Glomerular visceral epithelial cell (primary cell): ENCODE measurements around the gene QKI.
"Not testable (repeated sequence)": the region's sequence is repeated elsewhere in the genome, so short reads cannot be mapped to it uniquely, and the experiment has no call there.

Experiments used
- DNase-seq: peaks from one replicate; pipeline ENCODE4 v3.0.0-alpha.2; 2016; ENCODE audit errors: extremely low spot score

The QKI gene

DNA sequence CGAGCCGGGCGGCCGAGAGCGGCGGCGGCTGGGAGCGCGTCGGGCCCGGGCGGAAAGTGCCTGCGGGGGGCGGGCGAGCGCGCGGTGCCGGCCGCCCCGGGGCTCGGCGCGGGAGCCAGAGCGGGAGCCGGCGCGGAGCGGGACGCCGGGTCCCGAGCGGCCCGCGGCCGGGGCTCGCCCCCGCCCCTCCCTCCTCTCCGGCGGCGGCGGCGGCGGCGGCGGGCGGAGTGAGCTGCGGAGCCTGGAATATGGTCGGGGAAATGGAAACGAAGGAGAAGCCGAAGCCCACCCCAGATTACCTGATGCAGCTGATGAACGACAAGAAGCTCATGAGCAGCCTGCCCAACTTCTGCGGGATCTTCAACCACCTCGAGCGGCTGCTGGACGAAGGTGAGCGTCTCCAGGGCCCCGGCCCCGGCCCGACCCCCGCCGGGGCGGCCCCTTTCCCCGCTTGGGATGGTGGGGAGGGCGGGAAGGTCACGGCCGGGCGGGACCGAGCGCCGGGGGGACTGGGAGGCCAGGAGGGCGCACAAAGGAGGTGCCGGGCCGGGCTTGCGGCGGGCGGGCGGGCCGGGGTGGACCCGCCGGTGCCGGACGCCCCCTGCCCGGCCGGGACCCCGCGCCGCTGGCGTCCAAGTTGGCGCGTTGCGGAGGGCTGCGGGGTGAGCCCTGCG is 565 bp downstream of the QKI start:
- no peak for DNase-seq

DNA sequence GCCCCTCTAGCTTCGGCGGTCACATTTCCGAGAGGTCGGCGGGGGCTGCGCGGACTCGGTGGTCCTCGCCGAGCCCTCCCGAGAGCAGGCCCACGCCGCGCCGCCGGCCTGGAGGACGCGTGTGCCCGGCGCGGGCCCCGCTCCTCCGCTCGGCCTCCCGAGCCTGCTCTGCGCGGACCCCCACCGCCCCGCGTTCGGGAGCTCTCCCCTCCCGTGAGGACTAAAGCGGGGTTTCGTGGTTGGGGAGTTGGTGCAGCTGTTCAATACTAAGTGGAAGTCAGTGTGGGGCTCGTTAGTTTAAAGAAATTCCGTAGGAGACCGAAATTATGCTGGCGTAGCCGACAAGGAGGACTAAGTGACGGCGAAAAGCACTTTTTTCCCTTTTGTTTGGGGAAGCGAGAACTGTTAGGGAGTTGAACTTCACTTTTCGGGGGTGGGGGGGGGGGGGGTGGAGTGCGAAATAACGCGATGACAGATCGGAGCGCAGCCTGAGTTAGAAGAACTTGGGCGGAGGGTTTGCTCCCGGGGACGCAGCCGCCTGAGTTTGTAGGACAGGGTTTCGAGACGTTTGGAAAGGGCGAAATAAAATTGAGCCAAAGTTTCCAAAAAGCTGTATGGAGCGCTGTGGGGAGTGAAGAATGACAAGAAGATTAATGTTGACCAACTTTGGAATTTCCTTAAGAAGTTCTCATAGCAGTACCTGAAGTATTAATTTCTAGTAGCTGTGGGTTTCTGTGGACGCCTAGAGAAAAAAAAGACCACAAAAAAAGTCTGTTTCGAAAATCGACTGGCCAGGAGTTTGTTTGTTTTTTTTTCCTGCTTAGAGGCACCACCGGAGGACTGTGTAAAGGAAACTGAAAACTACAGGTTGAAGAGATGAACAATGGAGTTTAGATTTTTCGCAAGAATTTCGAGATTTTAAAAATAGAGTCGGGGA is 1.4 kb downstream of the QKI start:
- peak; percentile 42 for DNase-seq

DNA sequence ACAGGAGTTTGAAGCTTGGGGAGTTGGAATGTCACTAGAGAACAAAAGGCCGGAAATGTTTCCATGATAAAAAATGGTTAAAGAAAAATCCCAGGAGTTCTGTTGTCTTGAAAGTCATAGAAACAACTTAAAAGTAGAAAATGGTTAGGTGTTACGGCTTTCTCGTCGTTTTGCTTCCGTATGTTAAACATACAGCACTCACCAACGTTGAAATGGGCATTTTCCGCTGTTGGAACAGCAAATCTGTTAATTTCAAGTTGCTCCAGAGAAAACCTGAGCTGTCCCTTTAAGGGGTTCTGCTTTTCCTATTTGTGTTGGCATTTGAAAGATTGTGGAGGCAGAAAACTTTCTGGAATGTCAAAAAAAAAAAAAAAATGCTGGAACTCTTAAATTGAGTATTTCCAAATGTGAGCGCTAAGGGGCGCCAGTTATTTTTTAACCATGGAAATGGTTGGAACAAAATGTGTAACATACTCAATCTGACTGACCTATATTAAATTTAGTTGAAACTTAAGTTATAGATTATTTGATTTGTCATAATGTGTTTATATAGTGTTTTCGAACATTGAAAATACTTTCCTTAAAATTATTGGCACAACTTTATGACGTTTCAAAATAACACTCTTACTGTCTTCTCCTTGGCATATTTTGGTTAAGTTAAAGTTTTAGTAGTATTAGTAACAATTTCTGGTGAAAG is 2.2 kb downstream of the QKI start:
- peak; percentile 83 for DNase-seq

DNA sequence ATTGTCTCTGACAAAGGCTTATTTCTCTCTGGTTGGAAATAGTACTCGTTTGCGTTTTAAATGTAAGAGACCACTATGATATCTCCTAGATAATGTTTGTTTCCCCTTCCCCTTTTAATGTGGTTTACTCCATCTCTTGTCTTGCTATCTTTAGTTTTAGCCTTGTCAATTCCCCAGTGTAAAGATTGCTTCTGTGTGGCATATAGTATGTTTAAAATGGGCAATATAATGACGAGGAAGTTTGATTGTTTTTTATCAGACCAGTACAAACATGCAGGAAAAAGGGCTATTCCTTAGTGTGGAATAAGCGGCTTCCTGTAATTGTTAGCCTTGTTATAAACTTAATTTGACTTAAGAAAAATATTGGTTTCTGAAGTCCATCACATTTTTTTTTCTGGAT is 3.1 kb downstream of the QKI start:
- DNase-seq, result no peak

DNA sequence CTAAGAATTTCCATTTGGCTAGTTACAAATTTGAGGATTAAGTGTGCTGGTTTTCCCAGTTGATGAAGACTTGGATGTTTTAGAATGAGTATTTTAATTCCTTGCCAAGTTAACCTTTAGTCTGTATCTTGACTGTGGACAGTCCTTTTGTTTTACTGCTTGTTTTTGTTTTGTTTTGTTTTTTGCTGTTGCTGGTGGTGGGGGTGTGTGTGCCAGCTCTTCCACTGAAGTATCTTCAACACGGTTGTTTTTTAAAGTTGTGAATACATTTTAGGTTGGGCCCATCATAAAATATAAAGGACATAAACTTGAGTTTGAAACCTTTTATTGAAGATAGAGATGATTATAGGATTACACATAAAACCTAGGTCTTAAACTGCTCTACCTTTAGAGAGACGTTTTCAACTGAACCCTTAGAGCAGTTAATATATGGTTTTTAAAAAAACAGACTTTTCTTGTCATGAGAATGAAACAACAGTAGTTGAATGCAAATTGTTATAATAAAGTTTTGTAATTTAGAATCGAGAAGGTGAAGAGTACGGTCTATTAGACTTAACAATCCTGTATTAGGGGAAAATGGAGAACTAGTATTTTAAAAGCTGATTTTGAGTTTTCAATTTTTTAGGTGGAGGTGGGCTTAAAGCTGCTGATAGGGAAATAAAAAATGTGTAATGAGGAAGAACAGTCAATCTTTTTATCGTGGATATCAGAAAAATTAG is 4.0 kb downstream of the QKI start:
- DNase-seq, result no peak

DNA sequence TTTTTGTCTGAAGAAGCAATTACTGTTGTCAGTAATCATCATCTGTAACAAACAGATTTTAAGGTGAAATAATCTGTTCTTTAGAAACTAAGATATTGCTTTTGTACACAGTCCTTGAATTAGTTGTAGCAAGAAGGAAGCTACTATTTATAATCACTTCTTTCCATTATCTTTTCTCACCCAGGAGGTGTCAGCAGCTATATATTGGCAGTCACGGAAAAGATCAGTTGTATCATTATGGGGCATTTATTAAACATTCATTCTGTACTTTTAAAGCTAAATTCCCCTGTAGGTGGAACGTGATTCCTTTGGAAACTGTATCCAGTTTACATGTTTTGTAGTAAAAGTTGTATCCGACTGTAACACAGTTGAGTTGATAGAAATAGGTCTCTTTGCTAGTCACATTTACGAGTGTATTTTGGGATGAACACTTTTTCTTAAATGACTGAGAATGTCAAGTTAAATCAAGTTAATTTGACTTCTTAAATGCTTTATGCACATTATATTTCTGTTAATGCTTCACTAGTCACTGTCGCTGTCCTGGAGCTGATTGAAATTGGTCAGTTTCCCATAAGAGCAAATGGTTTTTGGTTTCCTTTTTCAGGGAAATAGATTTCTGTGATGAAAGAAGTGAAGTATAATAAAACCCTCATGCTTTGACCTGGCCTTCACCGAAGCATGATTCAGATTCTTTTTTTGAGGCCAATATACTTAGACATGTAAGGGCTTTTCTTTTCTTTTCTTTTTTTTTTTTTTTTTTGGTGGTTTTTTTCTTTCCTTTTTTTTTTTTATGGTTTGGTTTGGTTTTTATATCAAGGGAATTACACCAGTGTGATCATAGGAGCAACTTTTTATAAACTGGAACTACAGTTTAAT is 5.1 kb downstream of the QKI start:
- DNase-seq, result peak; percentile 38

DNA sequence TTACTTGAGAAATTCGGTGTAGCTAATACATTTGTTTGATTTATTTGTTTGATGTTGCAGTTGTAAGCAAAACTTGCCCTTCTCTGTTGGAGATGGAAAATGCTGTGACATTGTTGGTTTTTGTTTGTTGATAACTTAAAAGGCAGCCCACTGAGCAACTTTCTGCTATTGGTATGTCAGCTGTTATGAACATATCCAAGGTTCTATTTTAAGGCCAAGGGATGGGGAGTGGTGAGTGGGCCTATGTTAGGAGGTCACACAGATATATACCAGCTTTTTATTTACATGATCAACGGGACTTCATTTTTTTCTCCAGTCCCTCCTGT is 5.7 kb downstream of the QKI start:
- DNase-seq, result no peak

DNA sequence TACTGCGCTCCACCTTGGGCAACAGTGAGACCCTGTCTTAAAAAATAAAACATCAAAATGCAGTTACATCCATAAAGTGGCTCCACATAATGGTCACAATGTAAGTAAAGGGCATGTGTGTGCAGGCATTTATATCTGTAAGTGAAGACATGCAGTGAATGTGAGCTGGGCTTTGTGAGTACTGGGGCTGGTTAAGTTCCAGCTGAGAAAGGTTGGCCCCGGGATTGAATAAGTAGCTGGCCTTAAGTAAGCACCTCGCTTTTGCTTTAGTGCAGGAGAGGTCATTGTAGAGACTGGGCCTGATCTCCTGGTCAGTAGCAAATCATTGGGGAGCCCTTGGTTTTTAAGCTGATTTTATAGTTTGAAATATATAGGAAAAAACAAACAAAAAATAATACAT is 8.0 kb downstream of the QKI start:
- DNase-seq, result no peak

DNA sequence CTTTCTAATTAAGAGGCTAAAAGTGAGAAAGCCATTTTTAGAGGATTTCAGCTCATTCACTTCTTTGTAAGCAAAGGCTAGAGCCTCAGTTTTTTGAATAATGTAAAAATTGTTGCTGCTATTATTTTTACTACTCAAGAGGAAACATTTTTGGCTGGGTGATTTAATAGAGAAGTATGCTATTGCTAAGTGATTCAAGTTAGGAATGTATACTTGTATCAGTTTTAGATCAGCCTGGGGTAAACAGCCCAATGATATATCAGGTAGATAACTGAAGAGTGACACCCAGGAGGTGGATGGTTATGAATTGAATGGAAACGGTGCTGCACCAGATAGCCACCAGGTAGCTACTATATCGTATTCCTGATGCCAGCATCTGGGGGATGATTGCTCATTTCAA is 9.2 kb downstream of the QKI start:
- DNase-seq, result no peak

DNA sequence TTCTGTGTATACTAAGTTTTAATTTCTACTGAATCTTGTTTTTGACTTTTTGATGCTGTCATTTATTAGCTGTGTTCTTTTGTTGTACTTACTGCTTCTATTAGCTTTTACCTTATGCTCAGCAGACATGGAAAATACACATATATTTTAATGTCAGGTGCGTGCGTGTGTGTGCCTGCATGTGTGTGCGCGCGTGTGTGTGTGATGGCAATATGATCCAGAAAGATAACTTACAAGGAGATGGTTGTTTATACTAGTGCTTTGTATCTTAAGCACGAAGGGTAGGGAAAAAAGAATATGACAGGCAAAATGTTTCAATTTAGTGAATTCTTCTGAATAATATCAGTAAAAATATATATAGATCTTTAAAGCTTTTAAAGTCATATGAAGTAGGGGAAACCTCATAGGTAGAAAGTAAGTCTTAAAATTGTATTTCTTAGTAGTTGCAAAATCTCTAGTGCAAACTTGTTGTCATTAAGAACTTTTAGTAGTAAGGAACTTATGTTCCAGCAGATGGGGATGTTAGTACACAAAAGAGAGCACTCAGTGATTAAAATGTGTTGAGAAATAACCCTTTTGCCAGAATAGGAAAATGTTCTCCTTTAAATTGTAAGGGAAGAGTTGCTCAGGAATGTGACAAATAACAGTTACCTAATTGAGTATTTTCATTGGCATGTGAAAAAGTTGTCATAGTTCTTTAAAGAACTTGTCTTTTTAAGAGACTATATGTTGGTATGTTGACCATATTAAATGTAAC is 13.2 kb downstream of the QKI start:
- DNase-seq, result peak; percentile 66

DNA sequence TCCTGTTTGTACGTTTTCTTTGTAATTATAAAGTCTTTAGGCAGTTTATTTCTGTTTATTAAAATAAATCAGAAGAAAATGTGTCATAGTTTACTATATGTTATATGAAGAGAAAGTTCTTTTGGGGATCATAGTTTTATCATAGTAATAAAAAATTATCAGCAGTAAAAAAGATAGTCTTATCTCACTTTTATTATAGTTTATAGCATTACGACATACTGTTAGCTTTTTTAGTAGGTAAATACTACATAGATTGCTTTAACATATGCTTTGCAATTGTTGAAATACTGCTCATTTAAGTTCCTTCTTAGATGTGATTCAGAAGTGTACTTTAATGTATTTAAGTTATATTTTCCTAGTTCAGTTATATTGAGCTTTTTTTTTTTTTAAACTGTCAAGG is 13.9 kb downstream of the QKI start:
- DNase-seq, result no peak

DNA sequence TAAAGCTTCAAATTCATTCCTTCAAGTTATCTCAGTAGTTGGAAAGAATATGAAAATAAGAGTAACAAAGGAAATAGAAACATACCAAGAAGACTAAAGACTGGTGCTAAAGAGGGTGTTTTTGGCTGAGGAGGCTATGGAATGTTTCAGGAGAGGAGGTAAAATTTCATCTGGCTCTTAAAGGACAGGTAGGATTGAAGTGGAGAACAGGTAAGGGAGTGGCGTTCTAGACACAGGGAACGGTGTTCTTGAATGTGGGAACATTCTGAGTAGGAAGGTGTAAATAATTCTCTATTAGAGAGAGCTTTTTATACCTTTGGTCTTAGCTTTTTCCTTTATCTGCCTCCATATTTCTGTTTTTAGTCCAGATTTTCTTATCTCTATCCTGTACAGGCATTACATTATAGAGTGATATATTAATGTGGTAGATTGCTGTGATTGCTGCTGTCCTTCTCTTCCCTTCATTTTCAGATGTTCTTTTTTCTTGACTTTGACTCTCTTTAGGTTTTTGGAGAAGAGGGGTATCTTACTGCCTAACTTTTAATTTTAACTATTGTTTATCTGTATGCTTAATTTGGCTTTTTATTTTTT is 15.4 kb downstream of the QKI start:
- no peak for DNase-seq

DNA sequence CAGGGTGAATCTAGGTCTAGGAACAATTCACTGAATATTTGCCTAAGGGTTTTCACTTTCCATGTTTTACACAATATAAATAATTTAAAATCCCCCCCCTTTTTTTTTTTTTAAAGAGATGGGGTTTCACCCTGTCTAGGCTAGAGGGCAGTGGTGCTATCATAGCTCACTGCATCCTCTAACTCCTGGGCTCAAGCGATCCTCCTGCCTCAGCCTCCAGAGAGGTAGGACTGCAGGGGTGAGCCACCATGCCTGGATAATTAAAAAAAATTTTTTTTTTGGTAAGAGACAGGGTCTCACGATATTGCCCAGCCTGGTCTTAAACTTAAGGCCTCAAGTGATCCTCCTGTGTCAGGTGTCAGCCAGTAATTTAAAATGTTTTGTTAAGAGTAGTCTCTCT is 17.8 kb downstream of the QKI start:
- no peak for DNase-seq

DNA sequence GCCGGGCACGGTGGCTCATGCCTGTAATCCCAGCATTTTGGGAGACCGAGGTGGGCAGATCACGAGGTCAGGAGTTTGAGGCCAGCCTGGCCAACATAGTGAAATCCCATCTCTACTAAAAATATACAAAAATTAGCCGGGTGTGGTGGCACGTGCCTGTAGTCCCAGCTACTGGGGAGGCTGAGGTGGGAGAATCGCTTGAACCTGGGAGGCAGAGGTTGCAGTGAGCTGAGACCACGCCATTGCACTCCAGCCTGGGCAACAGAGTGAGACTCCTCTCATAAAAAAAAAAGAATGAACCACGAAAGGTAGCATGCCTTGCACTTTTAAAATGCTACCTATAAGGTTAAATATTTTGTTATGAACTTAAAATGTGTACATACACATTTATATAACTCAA is 19.0 kb downstream of the QKI start:
- DNase-seq, result not testable (repeated sequence)

DNA sequence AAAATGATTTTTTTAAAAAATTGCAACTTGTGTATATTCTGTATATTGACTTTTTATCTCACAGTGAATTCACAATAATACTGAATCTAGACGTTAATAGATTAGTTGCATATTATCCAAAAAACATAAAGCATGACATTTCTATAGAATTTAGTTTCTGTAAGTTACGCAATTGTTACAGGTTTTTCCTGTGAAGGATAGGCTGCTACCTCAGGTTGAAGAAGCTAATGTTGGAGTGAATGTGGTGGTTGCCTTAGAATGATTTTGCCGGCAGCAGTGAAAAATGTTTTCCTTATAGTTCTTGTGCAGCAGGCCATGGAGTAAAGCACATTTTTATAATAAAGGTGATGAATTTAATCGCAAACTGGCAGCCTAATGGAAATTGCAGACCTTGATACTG is 20.5 kb downstream of the QKI start:
- DNase-seq, result no peak

DNA sequence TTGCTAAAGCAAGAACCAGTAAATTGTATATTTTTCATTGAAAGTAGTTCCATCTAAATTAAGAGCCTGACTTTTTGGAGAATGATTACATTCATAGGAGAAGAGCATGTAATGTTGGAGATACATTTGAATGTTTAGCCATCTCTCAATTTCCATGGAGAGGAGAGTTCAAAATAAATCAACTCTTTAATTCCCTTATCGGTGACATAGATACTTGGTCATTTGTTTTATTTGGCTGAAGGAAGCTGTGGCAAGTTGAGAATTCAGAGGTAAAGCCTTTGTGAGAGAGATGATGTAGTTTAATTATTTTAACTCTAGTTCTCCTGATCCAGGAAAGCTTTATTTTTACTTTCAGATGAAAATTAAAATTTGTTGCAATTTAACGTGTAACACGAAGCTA is 22.3 kb downstream of the QKI start:
- DNase-seq, result no peak

DNA sequence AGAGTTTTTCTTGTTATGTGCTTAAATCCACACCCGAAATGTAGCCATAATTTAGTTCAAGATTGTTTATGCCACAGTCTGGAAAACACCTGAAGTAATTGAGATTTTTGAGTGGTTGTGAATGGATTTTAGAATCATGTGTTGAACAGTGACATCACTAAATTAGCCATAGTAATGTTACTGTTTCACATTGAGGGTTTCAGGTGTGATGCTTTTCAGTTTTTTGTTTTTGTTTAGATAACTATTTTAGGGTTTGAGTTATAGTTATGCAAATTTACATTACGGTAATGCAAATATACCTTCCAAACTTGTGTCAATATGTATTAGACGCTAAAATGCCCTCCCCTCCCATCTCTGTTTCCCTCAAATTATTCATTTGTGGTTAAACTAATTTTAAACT is 22.9 kb downstream of the QKI start:
- DNase-seq, result no peak

DNA sequence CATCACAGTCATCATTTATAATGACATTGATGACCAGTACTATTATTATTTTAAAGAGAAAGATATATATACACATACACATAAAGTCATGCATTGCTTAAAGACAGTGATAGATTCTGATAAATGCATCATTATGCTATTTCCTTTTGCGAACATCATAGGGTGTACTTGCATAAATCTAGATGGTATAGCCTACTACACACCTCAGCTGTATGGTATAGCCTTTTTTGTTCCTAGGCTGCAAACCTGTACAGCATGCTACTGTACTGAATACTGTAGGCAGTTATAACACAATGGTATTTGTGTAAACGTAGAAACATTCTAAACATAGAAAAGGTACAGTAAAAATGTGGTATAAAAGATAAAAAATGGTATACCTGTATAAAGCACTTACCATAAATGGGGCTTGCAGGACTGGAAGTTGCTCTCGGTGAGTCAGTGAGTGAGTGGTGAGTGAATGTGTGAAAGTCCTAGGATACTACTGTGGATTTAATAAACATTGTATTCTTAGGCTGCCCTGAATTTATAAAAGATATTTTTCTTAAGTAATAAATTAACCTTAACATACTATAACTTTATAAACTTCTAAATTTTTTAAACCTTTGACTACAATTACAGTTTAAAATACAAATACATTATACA is 23.9 kb downstream of the QKI start:
- no peak for DNase-seq

DNA sequence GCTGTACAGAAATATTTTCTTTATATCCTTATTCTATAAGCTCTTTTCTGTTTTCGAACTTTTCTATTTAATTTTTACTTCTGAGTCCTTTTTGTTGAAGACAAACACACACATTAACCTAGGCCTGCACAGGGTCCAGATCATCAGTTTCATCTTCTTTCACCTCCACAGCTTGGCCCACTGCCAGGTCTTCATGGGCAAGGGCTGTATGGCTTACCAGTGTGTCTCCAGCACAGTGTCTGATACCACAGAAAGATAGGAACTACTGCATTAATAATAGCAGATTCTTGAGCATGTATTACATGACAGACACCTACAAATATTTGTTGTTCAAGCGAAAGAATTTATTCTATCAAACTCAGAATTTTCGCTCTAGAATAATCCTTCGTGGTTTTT is 24.4 kb downstream of the QKI start:
- DNase-seq, result peak; percentile 78

DNA sequence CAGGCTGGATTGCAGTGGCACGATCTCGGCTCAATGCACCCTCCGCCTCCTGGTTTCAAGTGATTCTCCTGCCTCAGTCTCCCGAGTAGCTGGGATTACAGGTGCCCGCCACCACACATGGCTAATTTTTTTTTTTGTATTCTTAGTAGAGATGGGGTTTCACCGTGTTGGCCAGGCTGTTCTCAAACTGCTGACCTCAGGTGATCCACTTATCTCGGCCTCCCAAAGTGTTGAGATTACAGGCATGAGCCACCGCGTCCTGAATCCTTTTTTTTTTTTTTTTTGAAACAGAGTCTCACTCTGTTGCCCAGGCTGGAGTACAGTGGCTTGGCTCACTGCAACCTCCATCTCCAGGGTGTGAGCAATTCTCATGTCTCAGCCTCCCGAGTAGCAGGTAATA is 24.9 kb downstream of the QKI start:
- not testable (repeated sequence) for DNase-seq
